Measurements from ENCODE around the gene HSPB1. TPM values are rescaled to one million over a fixed set of nuclear protein-coding genes. Genes with fewer than 3 reads are reported as not detected.

HSPB1 gene
- total RNA-seq, 1 experiment from 2014 or later = 82.1 TPM

DNA sequence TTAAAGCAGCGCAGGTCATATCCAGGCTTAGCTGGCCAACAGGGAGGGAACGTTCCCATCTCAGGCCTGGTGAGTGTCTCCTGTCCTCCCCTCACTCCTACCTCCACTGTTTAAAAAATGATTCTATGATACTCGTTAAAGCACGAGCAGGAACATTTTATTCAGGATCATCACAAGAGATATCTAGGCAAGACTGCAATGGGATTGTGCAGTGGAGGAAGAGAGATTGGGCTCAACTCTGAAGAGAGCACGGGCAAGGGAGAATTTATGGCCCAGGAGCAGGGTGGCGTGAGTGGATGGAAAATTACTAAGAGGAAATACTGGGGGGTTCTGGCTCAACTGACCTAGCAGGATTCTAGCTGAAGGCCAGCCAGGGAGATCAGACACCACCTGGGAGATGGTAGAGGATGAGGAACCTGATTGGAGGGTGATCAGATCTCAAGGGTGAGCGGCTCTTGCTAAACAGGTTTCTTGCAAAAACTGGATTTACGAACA lies 9.0 kb upstream of the HSPB1 start:
- BruUV-seq (replicated peaks) = no TSS peak
- ChIA-PET CTCF (interaction anchor here (0.7 to 2.5 kb wide), 2 partner anchors 15 to 21 kb away, joined by 3 to 22 read pairs; no protein-coding TSS in a partner anchor), POLR2A (no interaction called here)
- TF ChIP-seq, protein P1, sequence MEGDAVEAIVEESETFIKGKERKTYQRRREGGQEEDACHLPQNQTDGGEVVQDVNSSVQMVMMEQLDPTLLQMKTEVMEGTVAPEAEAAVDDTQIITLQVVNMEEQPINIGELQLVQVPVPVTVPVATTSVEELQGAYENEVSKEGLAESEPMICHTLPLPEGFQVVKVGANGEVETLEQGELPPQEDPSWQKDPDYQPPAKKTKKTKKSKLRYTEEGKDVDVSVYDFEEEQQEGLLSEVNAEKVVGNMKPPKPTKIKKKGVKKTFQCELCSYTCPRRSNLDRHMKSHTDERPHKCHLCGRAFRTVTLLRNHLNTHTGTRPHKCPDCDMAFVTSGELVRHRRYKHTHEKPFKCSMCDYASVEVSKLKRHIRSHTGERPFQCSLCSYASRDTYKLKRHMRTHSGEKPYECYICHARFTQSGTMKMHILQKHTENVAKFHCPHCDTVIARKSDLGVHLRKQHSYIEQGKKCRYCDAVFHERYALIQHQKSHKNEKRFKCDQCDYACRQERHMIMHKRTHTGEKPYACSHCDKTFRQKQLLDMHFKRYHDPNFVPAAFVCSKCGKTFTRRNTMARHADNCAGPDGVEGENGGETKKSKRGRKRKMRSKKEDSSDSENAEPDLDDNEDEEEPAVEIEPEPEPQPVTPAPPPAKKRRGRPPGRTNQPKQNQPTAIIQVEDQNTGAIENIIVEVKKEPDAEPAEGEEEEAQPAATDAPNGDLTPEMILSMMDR (IDR thresholded peaks at IDR 0.05; ENCODE audit: insufficient read depth in 1 of 2, low read depth in 1 of 2, low read length in 1 of 2, severe bottlenecking in 1 of 2, unreplicated experiment in 1 of 2) = no peak
- Histone ChIP-seq H3K36me3 (ENCODE audit: control insufficient read depth, insufficient read depth, low read length) (no peaks in the 10 kb centered on the region), H3K27me3 (replicated peaks; ENCODE audit: control insufficient read depth, insufficient read depth, low read length) (no peaks in the 10 kb centered on the region), H3K4me1 (peaks cover 43% of the 10 kb centered on the region), H3K4me3 (ENCODE audit: low read depth, low read length) (no peak overlapping the region), H3K9me3 (no peaks in the 10 kb centered on the region)
- no peaks in the 10 kb centered on the region for H3K9me3 Mint-ChIP-seq (ENCODE audit: unreplicated experiment)
- no peak overlapping the region for H3K4me3 Mint-ChIP-seq (ENCODE audit: unreplicated experiment)
- intact Hi-C loops (cut with micrococcal nuclease; ENCODE audit: unreplicated experiment) = loop anchor here (5.0 kb wide), 1 partner anchor 64 kb away; the partner anchor contains the start of gene YWHAG
- DNase-seq = peak in 1 of 2 experiments; percentile 56
- peaks cover 22% of the 10 kb centered on the region for H3K4me1 Mint-ChIP-seq (ENCODE audit: low read depth, unreplicated experiment)
- H3K27me3 Mint-ChIP-seq (ENCODE audit: insufficient read depth, unreplicated experiment) = no peaks in the 10 kb centered on the region
- peaks cover 10% of the 10 kb centered on the region for H3K36me3 Mint-ChIP-seq (ENCODE audit: insufficient read depth, unreplicated experiment)
- no peak overlapping the region for H3K27ac Mint-ChIP-seq (ENCODE audit: unreplicated experiment)

DNA sequence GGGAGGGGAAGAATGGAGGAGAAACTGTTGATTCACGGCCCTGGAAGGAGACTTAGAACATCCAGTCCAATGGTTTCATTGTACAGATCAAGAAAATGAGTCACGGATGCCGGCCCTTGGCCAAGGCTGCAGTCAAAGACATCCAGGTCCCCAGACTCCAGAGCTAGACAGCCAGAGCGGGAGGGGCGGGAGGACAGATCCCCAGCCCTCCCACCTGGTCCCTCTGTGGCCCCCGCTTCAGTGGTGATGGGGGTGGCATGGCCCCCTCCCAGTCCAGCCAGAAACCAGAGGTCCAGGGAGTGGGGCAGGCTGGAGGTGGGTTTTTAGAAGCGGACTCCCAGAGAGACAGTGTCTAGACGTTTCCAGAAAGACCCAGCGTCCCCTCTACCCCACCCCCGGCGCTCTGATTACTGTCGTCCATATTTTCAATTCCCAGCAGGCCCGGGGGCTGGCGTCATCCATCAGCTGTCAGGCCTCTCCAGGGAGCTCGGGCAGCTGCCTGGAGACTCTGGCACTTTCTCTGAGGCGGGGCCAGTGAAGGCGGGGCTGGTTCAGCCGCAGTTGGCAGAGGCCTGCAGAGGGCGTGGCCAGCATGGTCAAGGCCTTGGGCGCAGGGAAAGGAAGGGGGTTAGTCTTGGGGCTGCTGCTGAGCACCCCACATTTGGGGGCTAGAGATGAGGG lies 8.0 kb upstream of the HSPB1 start:
- Mint-ChIP-seq H3K27ac (ENCODE audit: unreplicated experiment) (no peak overlapping the region), H3K4me3 (ENCODE audit: unreplicated experiment) (no peak overlapping the region), H3K4me1 (ENCODE audit: low read depth, unreplicated experiment) (peaks cover 22% of the 10 kb centered on the region), H3K36me3 (ENCODE audit: insufficient read depth, unreplicated experiment) (peaks cover 10% of the 10 kb centered on the region), H3K9me3 (ENCODE audit: unreplicated experiment) (no peaks in the 10 kb centered on the region), H3K27me3 (ENCODE audit: insufficient read depth, unreplicated experiment) (no peaks in the 10 kb centered on the region)
- H3K27me3 ChIP-seq (replicated peaks; ENCODE audit: control insufficient read depth, insufficient read depth, low read length) = no peaks in the 10 kb centered on the region
- intact Hi-C loops (cut with micrococcal nuclease; ENCODE audit: unreplicated experiment) = loop anchor here (5.0 kb wide), 1 partner anchor 63 kb away; the partner anchor contains the start of gene YWHAG
- no peaks in the 10 kb centered on the region for H3K36me3 ChIP-seq (ENCODE audit: control insufficient read depth, insufficient read depth, low read length)
- CTCF ChIA-PET = interaction anchor here (0.7 kb wide), 1 partner anchor 115 kb away, joined by 3 read pairs; no protein-coding TSS in a partner anchor
- TF ChIP-seq, protein P1 (IDR thresholded peaks at IDR 0.05; ENCODE audit: insufficient read depth in 1 of 2, low read depth in 1 of 2, low read length in 1 of 2, severe bottlenecking in 1 of 2, unreplicated experiment in 1 of 2) = no peak
- H3K4me3 ChIP-seq (ENCODE audit: low read depth, low read length) = no peak overlapping the region
- H3K9me3 ChIP-seq = no peaks in the 10 kb centered on the region
- DNase-seq = no peak
- H3K4me1 ChIP-seq = peaks cover 43% of the 10 kb centered on the region
- BruUV-seq (replicated peaks) = no TSS peak
- POLR2A ChIA-PET = no interaction called here

DNA sequence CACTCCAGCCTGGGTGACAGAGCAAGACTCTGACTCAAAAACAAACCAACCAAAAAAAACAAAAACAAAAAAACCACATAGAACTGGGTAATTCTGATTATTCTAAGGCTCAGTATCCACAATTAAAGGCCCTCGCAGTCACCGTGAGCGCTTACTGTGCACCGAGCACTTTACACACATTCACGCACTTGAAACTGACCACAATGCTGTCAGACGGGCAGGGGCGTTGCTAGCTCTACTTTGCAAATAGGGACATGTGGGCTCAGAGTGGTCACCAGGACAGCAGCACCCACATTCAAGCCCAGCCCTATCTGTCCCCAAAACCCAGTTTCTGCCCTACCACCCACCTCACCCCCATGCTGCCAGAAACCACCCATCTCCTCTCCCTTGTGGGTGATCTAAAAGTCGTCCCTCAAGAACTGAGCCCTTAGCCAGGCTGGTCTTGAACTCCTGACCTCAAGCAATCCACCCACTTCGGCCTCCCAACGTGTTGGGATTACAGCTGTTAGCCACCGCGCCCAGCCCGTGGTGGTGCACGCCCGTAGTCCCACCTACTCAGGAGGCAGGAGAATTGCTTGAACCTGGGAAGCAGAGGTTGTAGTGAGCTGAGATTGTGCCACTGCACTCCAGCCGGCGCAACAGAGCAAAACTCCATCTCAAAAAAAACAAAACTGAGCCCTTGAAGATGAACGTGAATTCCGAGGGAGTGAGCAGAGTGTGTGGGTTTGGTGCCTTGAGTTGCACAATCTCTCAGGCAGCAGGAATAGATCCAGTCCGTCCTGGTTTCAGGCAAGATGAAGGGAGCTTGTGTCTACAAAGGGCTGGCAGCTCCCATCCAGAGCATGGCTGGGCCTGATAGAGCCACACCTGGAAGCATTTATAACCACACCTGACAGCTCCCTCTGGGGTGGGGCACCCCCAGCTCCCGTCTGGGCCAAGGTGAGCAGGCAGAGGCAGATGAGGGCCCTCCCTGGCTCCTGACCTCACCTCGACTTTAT lies 5.4 kb upstream of the HSPB1 start:
- no peak overlapping the region for H3K4me3 Mint-ChIP-seq (ENCODE audit: unreplicated experiment)
- no peak overlapping the region for H3K27ac Mint-ChIP-seq (ENCODE audit: unreplicated experiment)
- ChIA-PET POLR2A (interaction anchor here (0.5 to 0.6 kb wide), 2 partner anchors 13 to 62 kb away, joined by 3 to 5 read pairs; no protein-coding TSS in a partner anchor), CTCF (interaction anchor here (1.0 to 1.4 kb wide), 3 partner anchors 17 to 119 kb away, joined by 5 to 24 read pairs (median 6); no protein-coding TSS in a partner anchor)
- H3K36me3 Mint-ChIP-seq (ENCODE audit: insufficient read depth, unreplicated experiment) = peaks cover 11% of the 10 kb centered on the region
- Histone ChIP-seq H3K36me3 (ENCODE audit: control insufficient read depth, insufficient read depth, low read length) (no peaks in the 10 kb centered on the region), H3K4me1 (peaks cover 39% of the 10 kb centered on the region), H3K9me3 (no peaks in the 10 kb centered on the region), H3K4me3 (ENCODE audit: low read depth, low read length) (no peak overlapping the region), H3K27me3 (replicated peaks; ENCODE audit: control insufficient read depth, insufficient read depth, low read length) (no peaks in the 10 kb centered on the region)
- peak; percentile 62 to 80 for DNase-seq
- no TSS peak for BruUV-seq (replicated peaks)
- intact Hi-C loops (cut with micrococcal nuclease; ENCODE audit: unreplicated experiment) = no loop called here
- no peaks in the 10 kb centered on the region for H3K9me3 Mint-ChIP-seq (ENCODE audit: unreplicated experiment)
- TF ChIP-seq, protein P1 (IDR thresholded peaks at IDR 0.05; ENCODE audit: insufficient read depth in 1 of 2, low read depth in 1 of 2, low read length in 1 of 2, severe bottlenecking in 1 of 2, unreplicated experiment in 1 of 2) = no peak
- peaks cover 8% of the 10 kb centered on the region for H3K4me1 Mint-ChIP-seq (ENCODE audit: low read depth, unreplicated experiment)
- H3K27me3 Mint-ChIP-seq (ENCODE audit: insufficient read depth, unreplicated experiment) = no peaks in the 10 kb centered on the region
